ENCODE measurements around the gene TMEM37. TPM values are rescaled to one million over a fixed set of nuclear protein-coding genes. Genes with fewer than 3 reads are reported as not detected.

Gene TMEM37
- total and polyA plus RNA-seq, 2 of the 8 experiments (the other 6 are each of a cell fraction or from before 2014, with no cell fraction given), result 11.0 to 16.2 TPM

GRCh38 chr2:119480184-119480583 lies 48.5 kb downstream of the TMEM37 start:
- FAIRE-seq (no peak), DNase-seq (ENCODE audit: low read depth in 1 of 2, low spot score in 2 of 2) (no peak)
- no peak overlapping the region for H2BK5ac ChIP-seq (ENCODE audit: low read depth, low read length)
- H3K4me1 ChIP-seq (replicated peaks in 1 of 4; ENCODE audit: control insufficient read depth in 3 of 4, insufficient read depth in 4 of 4, low read length in 3 of 4), result peaks cover 0 to 12% (median 7%) of the 10 kb centered on the region in 4 experiments; a peak in 5 of 7 replicates
- no peak overlapping the region for H4K5ac ChIP-seq (ENCODE audit: insufficient read length, low read depth, low read length)
- H3K4ac ChIP-seq (replicated peaks; ENCODE audit: insufficient read length, low read depth, low read length), result no peak overlapping the region
- H3K4me3 ChIP-seq (ENCODE audit: extremely low read depth in 1 of 4, insufficient read depth in 2 of 4, low read depth in 3 of 4, low read length in 4 of 4), result no peak overlapping the region
- H3K56ac ChIP-seq (replicated peaks; ENCODE audit: insufficient read length, low read depth, low read length), result no peak overlapping the region
- H3K9me3 ChIP-seq (ENCODE audit: insufficient read depth in 2 of 2, low read depth in 1 of 2, low read length in 1 of 2), result no peaks in the 10 kb centered on the region
- H2BK12ac ChIP-seq (ENCODE audit: low read depth, low read length), result no peak overlapping the region
- no peaks in the 10 kb centered on the region for H3K23me2 ChIP-seq (ENCODE audit: low read depth, low read length)
- no peak overlapping the region for H2AK5ac ChIP-seq (ENCODE audit: low read depth, low read length)
- H3K36me3 ChIP-seq (ENCODE audit: control insufficient read depth in 2 of 4, insufficient read depth in 4 of 4, low read length in 3 of 4), result no peaks in the 10 kb centered on the region
- no peak overlapping the region for H3K9ac ChIP-seq (replicated peaks in 1 of 4; ENCODE audit: extremely low read depth in 1 of 4, low read depth in 3 of 4, low read length in 3 of 4)
- no peaks in the 10 kb centered on the region for H4K20me1 ChIP-seq (replicated peaks in 1 of 2; ENCODE audit: control insufficient read depth in 1 of 2, insufficient read depth in 2 of 2, low read length in 2 of 2)
- no peaks in the 10 kb centered on the region for H3K79me2 ChIP-seq (ENCODE audit: control insufficient read depth in 1 of 2, insufficient read depth in 2 of 2, low read length in 2 of 2)
- H4K91ac ChIP-seq (replicated peaks; ENCODE audit: insufficient read length, low read length), result no peak overlapping the region
- H3K79me1 ChIP-seq (ENCODE audit: low read depth, low read length), result no peaks in the 10 kb centered on the region
- H2AFZ ChIP-seq (ENCODE audit: low read length), result no peak overlapping the region
- no peak overlapping the region for H3K23ac ChIP-seq (ENCODE audit: insufficient read length)
- no peaks in the 10 kb centered on the region; a peak in 1 of 7 replicates for H3K27me3 ChIP-seq (replicated peaks in 1 of 4; ENCODE audit: control insufficient read depth in 3 of 4, extremely low read depth in 1 of 4, insufficient read depth in 3 of 4, low read length in 3 of 4)
- WGBS, 2 experiments (ENCODE audit: extremely low coverage in 1 of 2, insufficient coverage in 1 of 2, insufficient read length in 1 of 2, insufficient replicate concordance in 2 of 2, low coverage in 1 of 2, low lambda C conversion rate in 2 of 2, missing lambda C conversion rate in 1 of 2), result 84% methylated on average over 5 of the region's 5 CpGs; no CpG with 5 or more reads in 1 of the 2 experiments
- H3K14ac ChIP-seq (ENCODE audit: insufficient read length), result no peak overlapping the region
- POLR2A ChIA-PET (ENCODE audit: partially characterized antibody), result no interaction called here
- no peak overlapping the region for H3K18ac ChIP-seq (ENCODE audit: extremely low read depth, low read length)
- CTCF ChIA-PET (ENCODE audit: partially characterized antibody), result interaction anchor here (0.9 to 16.2 kb wide), 9 partner anchors 9 to 597 kb away, joined by 3 to 411 read pairs (median 4); no protein-coding TSS in a partner anchor
- no peak overlapping the region for H2BK120ac ChIP-seq (replicated peaks; ENCODE audit: low read depth, low read length)
- H2BK15ac ChIP-seq (ENCODE audit: low read length), result no peak overlapping the region
- no peak overlapping the region for H4K8ac ChIP-seq (ENCODE audit: extremely low read depth, insufficient read depth, low read length)
- no peak overlapping the region for H2BK20ac ChIP-seq (ENCODE audit: low read length)
- H3K27ac ChIP-seq (ENCODE audit: low read depth, low read length), result no peak overlapping the region
- H3K4me2 ChIP-seq (ENCODE audit: insufficient read depth in 1 of 2, low read depth in 2 of 2, low read length in 2 of 2), result no peak overlapping the region
- TF ChIP-seq RNF2 (IDR thresholded peaks at IDR 0.05; ENCODE audit: borderline replicate concordance, low read depth, low read length, missing control alignments, poor library complexity, severe bottlenecking), result no peak
- no peak for TF ChIP-seq RBBP5 (IDR thresholded peaks at IDR 0.05; ENCODE audit: borderline replicate concordance, low read depth, low read length)
- no peak for TF ChIP-seq MAX (IDR thresholded peaks at IDR 0.05)
- no peak for TF ChIP-seq CHD1 (IDR thresholded peaks at IDR 0.05; ENCODE audit: low read depth, low read length)
- no peak for TF ChIP-seq ZNF274 (IDR thresholded peaks at IDR 0.05; ENCODE audit: borderline replicate concordance, extremely low read depth, low read length)
- TF ChIP-seq CBX5 (IDR thresholded peaks at IDR 0.05; ENCODE audit: low read depth, low read length), result no peak
- no peak for TF ChIP-seq KDM5A (IDR thresholded peaks at IDR 0.05; ENCODE audit: low read length)
- TF ChIP-seq CREB1 (IDR thresholded peaks at IDR 0.05), result no peak
- TF ChIP-seq POLR2A (IDR thresholded peaks at IDR 0.05; ENCODE audit: control extremely low read depth in 1 of 2, low read depth in 2 of 2, low read length in 2 of 2), result no peak
- TF ChIP-seq HDAC2 (IDR thresholded peaks at IDR 0.05; ENCODE audit: borderline replicate concordance in 1 of 2, low read depth in 2 of 2, low read length in 2 of 2), result no peak
- no peak for TF ChIP-seq SRF (IDR thresholded peaks at IDR 0.05; ENCODE audit: low read depth, low read length)
- no peak for TF ChIP-seq YY1 (IDR thresholded peaks at IDR 0.05; ENCODE audit: low read depth, low read length)
- TF ChIP-seq TBP (IDR thresholded peaks at IDR 0.05; ENCODE audit: low read depth, low read length), result no peak
